SU-DHL-6 (cell line): ENCODE measurements around the gene GABBR1.

Source experiments
- CTCF ChIP-seq: fragments of 200-600 bp; sonication (generic); IDR thresholded peaks from one replicate; pipeline ENCODE4 v1.5.1; 2017; ENCODE audit warnings: antibody characterized with exemption, mild to moderate bottlenecking, low read length, moderate library complexity; ENCODE audit not compliant: insufficient read depth, poor library complexity, severe bottlenecking
- EZH2phosphoT487 ChIP-seq: fragments of 200-600 bp; sonication (generic), shearing (Covaris generic); conservative IDR thresholded peaks from 2 replicates; pipeline ENCODE4 v1.6.1; 2018; ENCODE audit warnings: mild to moderate bottlenecking, antibody characterized with exemption, low read length, moderate library complexity, mixed read lengths

GRCh38 chr6:29590218-29590808, 42.7 kb downstream of the GABBR1 start:
- TF ChIP-seq CTCF (no peak), EZH2phosphoT487 (no peak)
